ENCODE results near the gene LAMP1. TPM values are rescaled to one million over a fixed set of nuclear protein-coding genes. Genes with fewer than 3 reads are reported as not detected.
A peak's percentile ranks its signal among the peaks of the same experiment; 100 is the strongest.

Gene LAMP1
- total and polyA plus RNA-seq, 12 donors, result 35.9 to 153 (median 97.3) TPM

- intact Hi-C loops (cut with DNase I), result no loop called here
- H3K4me3 ChIP-seq, result no peak overlapping the region
These were observed 52.0 kb downstream of the LAMP1 start for GRCh38 chr13:113349050-113349449.

GRCh38 chr13:113349491-113349890 is 52.5 kb downstream of the LAMP1 start:
- H3K4me1 ChIP-seq, result no peaks in the 10 kb centered on the region
- WGBS, 2 donors, result 85 to 91% methylated on average over 15 of the region's 15 CpGs
- H3K9me3 ChIP-seq, result peaks cover 0 to 7% (median 0%) of the 10 kb centered on the region in 11 donors
- no peak for TF ChIP-seq CTCF (IDR thresholded peaks at IDR 0.05)
- H3K36me3 ChIP-seq, result no peaks in the 10 kb centered on the region
- no peaks in the 10 kb centered on the region for H3K27me3 ChIP-seq
- peak in 1 of 8 donors; percentile 36 for ATAC-seq
- no peak overlapping the region for H3K4me3 ChIP-seq
- no peak for DNase-seq
- intact Hi-C loops (cut with DNase I), result no loop called here
- H3K27ac ChIP-seq, result no peak overlapping the region

More at GRCh38 chr13:113349050-113349449, 52.0 kb downstream of the LAMP1 start:
- H3K4me1 ChIP-seq, result no peaks in the 10 kb centered on the region
- peaks cover 0 to 7% (median 0%) of the 10 kb centered on the region in 11 donors for H3K9me3 ChIP-seq
- no peak for TF ChIP-seq CTCF (IDR thresholded peaks at IDR 0.05)
- DNase-seq (no peak), ATAC-seq (no peak)
- H3K27me3 ChIP-seq, result no peaks in the 10 kb centered on the region
- no peaks in the 10 kb centered on the region for H3K36me3 ChIP-seq
- H3K27ac ChIP-seq, result no peak overlapping the region
- WGBS, 2 donors, result 87 to 88% methylated on average over 6 of the region's 6 CpGs

GRCh38 chr13:113350065-113350937 is 53.3 kb downstream of the LAMP1 start:
- Histone ChIP-seq H3K4me3 (no peak overlapping the region), H3K4me1 (no peaks in the 10 kb centered on the region), H3K9me3 (peaks cover 0 to 5% (median 0%) of the 10 kb centered on the region in 11 donors), H3K27ac (no peak overlapping the region), H3K36me3 (no peaks in the 10 kb centered on the region), H3K27me3 (no peaks in the 10 kb centered on the region)
- intact Hi-C loops (cut with DNase I), result no loop called here
- DNase-seq (no peak), ATAC-seq (peak in 1 of 8 donors; percentile 45)
- TF ChIP-seq CTCF (IDR thresholded peaks at IDR 0.05), result no peak
- WGBS, 2 donors, result 83 to 84% methylated on average over 32 of the region's 32 CpGs

GRCh38 chr13:113350938-113351335 is 53.9 kb downstream of the LAMP1 start:
- no peaks in the 10 kb centered on the region for H3K9me3 ChIP-seq
- peak in 1 of 8 donors; percentile 38 for ATAC-seq
- intact Hi-C loops (cut with DNase I), result no loop called here
- no peaks in the 10 kb centered on the region for H3K36me3 ChIP-seq
- H3K27ac ChIP-seq, result no peak overlapping the region
- H3K4me1 ChIP-seq, result no peaks in the 10 kb centered on the region
- no peak for DNase-seq
- H3K4me3 ChIP-seq, result no peak overlapping the region
- WGBS, 2 donors, result 89 to 92% methylated on average over 20 of the region's 20 CpGs
- no peak for TF ChIP-seq CTCF (IDR thresholded peaks at IDR 0.05)
- H3K27me3 ChIP-seq, result no peaks in the 10 kb centered on the region
